IMR-90 (cell line): ENCODE results near the gene MPP1. TPM values are rescaled to one million over a fixed set of nuclear protein-coding genes. Genes with fewer than 3 reads are reported as not detected.

Experiments
- ATAC-seq: fragments of 200-7000 bp; cut with Tn5 transposase; 2 replicates; pipeline ENCODE4 v1.9.1; 2020; ENCODE audit warnings: low read depth, mild to moderate bottlenecking, moderate library complexity
- BruUV-seq: library from RNA; stranded (reverse); fragments of 400-500 nt; replicated peaks from 2 replicates; lab custom pipeline; 2021; lab: Mats Ljungman, UMichigan
- CTCF ChIA-PET: fragments of 300-600 bp; formaldehyde crosslinking; extraction: SDS; loops from one replicate; lab custom pipeline; 2021; ENCODE audit warnings: antibody characterized with exemption; lab: Yijun Ruan, JAX
- POLR2A ChIA-PET: fragments of 300-600 bp; sonication (Branson Sonifier 250); formaldehyde crosslinking; loops from one replicate; lab custom pipeline; 2022; ENCODE audit warnings: antibody characterized with exemption; ENCODE audit not compliant: unreplicated experiment; lab: Charles Lee
- DNase-seq: peaks from one replicate; pipeline ENCODE4 v3.0.0; 2013
- H2AFZ ChIP-seq: replicated peaks from 2 replicates; pipeline ENCODE3; 2013; ENCODE audit warnings: low read length, mild to moderate bottlenecking; ENCODE audit not compliant: poor library complexity
- H2AK5ac ChIP-seq: 2 replicates; pipeline ENCODE4 v1.6.1; 2013; ENCODE audit warnings: low read depth, low read length, inconsistent platforms
- H2AK9ac ChIP-seq: replicated peaks from 2 replicates; pipeline ENCODE3; 2013; ENCODE audit warnings: mild to moderate bottlenecking, low read depth, low read length, moderate library complexity; ENCODE audit not compliant: poor library complexity
- H2BK120ac ChIP-seq: 2 replicates; pipeline ENCODE4 v1.6.1; 2013; ENCODE audit warnings: low read depth, low read length, inconsistent platforms
- H2BK15ac ChIP-seq: 3 replicates; pipeline ENCODE4 v1.6.1; 2013; ENCODE audit warnings: low read depth, low read length, inconsistent platforms
- H2BK20ac ChIP-seq: 2 replicates; pipeline ENCODE4 v1.6.1; 2013; ENCODE audit warnings: low read depth, mild to moderate bottlenecking, inconsistent platforms, low read length, moderate library complexity
- H2BK5ac ChIP-seq: 2 replicates; pipeline ENCODE4 v1.6.1; 2013; ENCODE audit warnings: mild to moderate bottlenecking, low read depth, low read length, inconsistent platforms; ENCODE audit not compliant: poor library complexity, severe bottlenecking
- H3K14ac ChIP-seq: replicated peaks from 2 replicates; pipeline ENCODE4 v1.6.1; 2013; ENCODE audit warnings: low read depth, low read length, inconsistent platforms
- H3K18ac ChIP-seq: 2 replicates; pipeline ENCODE4 v1.6.1; 2013; ENCODE audit warnings: low read depth, low read length, control low read depth
- H3K23ac ChIP-seq: 2 replicates; pipeline ENCODE4 v1.6.1; 2013; ENCODE audit warnings: low read depth, low read length, inconsistent platforms
- H3K27ac ChIP-seq: 2 replicates; pipeline ENCODE4 v1.5.1; 2013; ENCODE audit warnings: mild to moderate bottlenecking, control low read depth, low read length; ENCODE audit not compliant: insufficient read depth
- H3K27me3 ChIP-seq: 2 replicates; pipeline ENCODE4 v1.6.1; 2013; ENCODE audit warnings: low read length; ENCODE audit not compliant: control insufficient read depth, insufficient read depth
- H3K36me3 ChIP-seq: 2 replicates; pipeline ENCODE4 v1.6.1; 2013; ENCODE audit warnings: low read length, mixed read lengths; ENCODE audit not compliant: control insufficient read depth, insufficient read depth
- H3K4ac ChIP-seq: 2 replicates; pipeline ENCODE4 v1.6.1; 2013; ENCODE audit warnings: low read depth, low read length, inconsistent platforms
- H3K4me1 ChIP-seq: 2 replicates; pipeline ENCODE4 v1.6.1; 2013; ENCODE audit warnings: low read length, mixed read lengths; ENCODE audit not compliant: control insufficient read depth, insufficient read depth
- H3K4me2 ChIP-seq: 2 replicates; pipeline ENCODE4 v1.6.1; 2013; ENCODE audit warnings: low read depth, mild to moderate bottlenecking, control low read depth, low read length, moderate library complexity
- H3K4me3 ChIP-seq: 2 replicates; pipeline ENCODE4 v1.5.1; 2013; ENCODE audit warnings: low read depth, mild to moderate bottlenecking, control low read depth, low read length, moderate library complexity; ENCODE audit not compliant: insufficient read depth
- H3K56ac ChIP-seq: 2 replicates; pipeline ENCODE4 v1.6.1; 2013; ENCODE audit warnings: low read length, inconsistent platforms; ENCODE audit not compliant: insufficient read depth; ENCODE audit errors: extremely low read depth
- H3K79me1 ChIP-seq, 2 experiments: 2 replicates each; pipeline ENCODE4 v1.6.1; 2013; ENCODE audit warnings: low read length in 2 of 2, inconsistent platforms in 1 of 2, low read depth in 1 of 2
- H3K9ac ChIP-seq: 2 replicates; pipeline ENCODE4 v1.6.1; 2013; ENCODE audit warnings: low read depth, low read length, control low read depth
- H3K9me1 ChIP-seq: 2 replicates; pipeline ENCODE4 v1.6.1; 2013; ENCODE audit warnings: low read length, inconsistent platforms; ENCODE audit not compliant: insufficient read depth
- H3K9me3 ChIP-seq: 2 replicates; pipeline ENCODE4 v1.6.1; 2013; ENCODE audit warnings: low read length; ENCODE audit not compliant: control insufficient read depth, insufficient read depth
- H4K20me1 ChIP-seq: 2 replicates; pipeline ENCODE4 v1.6.1; 2013; ENCODE audit warnings: low read length, inconsistent platforms; ENCODE audit not compliant: insufficient read depth
- H4K5ac ChIP-seq: 2 replicates; pipeline ENCODE4 v1.6.1; 2013; ENCODE audit warnings: mild to moderate bottlenecking, low read depth, low read length, control low read depth
- H4K8ac ChIP-seq, 2 experiments: 2 replicates each; pipeline ENCODE4 v1.6.1; 2013; ENCODE audit warnings: low read depth in 2 of 2, low read length in 2 of 2, control low read depth in 1 of 2, inconsistent platforms in 1 of 2
- H4K91ac ChIP-seq: 2 replicates; pipeline ENCODE4 v1.6.1; 2013; ENCODE audit warnings: low read depth, low read length, inconsistent platforms; ENCODE audit not compliant: insufficient read depth
- BHLHE40 ChIP-seq: fragments of 150-350 bp; IDR thresholded peaks from 2 replicates; pipeline ENCODE4 v1.6.1; 2016; ENCODE audit warnings: mild to moderate bottlenecking, low read depth, low read length
- CEBPB ChIP-seq: IDR thresholded peaks from 2 replicates; pipeline ENCODE4 v1.6.1; 2012; ENCODE audit warnings: low read depth, low read length, improper control_type of control experiment
- CHD1 ChIP-seq: IDR thresholded peaks from 2 replicates; pipeline ENCODE4 v1.6.1; 2012; ENCODE audit warnings: low read depth, low read length, improper control_type of control experiment
- ELK1 ChIP-seq: fragments of 150-350 bp; IDR thresholded peaks from 2 replicates; pipeline ENCODE4 v1.6.1; 2016; ENCODE audit warnings: low read depth, mild to moderate bottlenecking, low read length, moderate library complexity, borderline replicate concordance
- FOS ChIP-seq: fragments of 150-350 bp; IDR thresholded peaks from 2 replicates; pipeline ENCODE4 v1.6.1; 2016; ENCODE audit warnings: low read depth, low read length
- MAFK ChIP-seq: IDR thresholded peaks from 2 replicates; pipeline ENCODE4 v1.6.1; 2012; ENCODE audit warnings: low read depth, low read length, improper control_type of control experiment
- MAZ ChIP-seq: IDR thresholded peaks from 2 replicates; pipeline ENCODE4 v1.6.1; 2012; ENCODE audit warnings: low read depth, mild to moderate bottlenecking, low read length, improper control_type of control experiment, moderate library complexity, borderline replicate concordance
- MXI1 ChIP-seq: IDR thresholded peaks from 2 replicates; pipeline ENCODE4 v1.6.1; 2012; ENCODE audit warnings: low read depth, mild to moderate bottlenecking, low read length, moderate library complexity, borderline replicate concordance
- NFE2L2 ChIP-seq: fragments of 150-350 bp; IDR thresholded peaks from 2 replicates; pipeline ENCODE4 v1.6.1; 2016; ENCODE audit warnings: low read depth, mild to moderate bottlenecking, low read length
- POLR2A ChIP-seq: IDR thresholded peaks from 2 replicates; pipeline ENCODE4 v1.6.1; 2012; ENCODE audit warnings: mild to moderate bottlenecking, low read depth, low read length
- RAD21 ChIP-seq: IDR thresholded peaks from 2 replicates; pipeline ENCODE4 v1.6.1; 2012; ENCODE audit warnings: low read length, improper control_type of control experiment
- RCOR1 ChIP-seq: IDR thresholded peaks from 2 replicates; pipeline ENCODE4 v1.6.1; 2012; ENCODE audit warnings: mild to moderate bottlenecking, low read length, improper control_type of control experiment; ENCODE audit not compliant: insufficient replicate concordance
- RFX5 ChIP-seq: IDR thresholded peaks from 2 replicates; pipeline ENCODE4 v1.8.0; 2012; ENCODE audit warnings: low read depth, mild to moderate bottlenecking, low read length, moderate library complexity
- SMC3 ChIP-seq: fragments of 150-350 bp; IDR thresholded peaks from 2 replicates; pipeline ENCODE4 v1.6.1; 2016; ENCODE audit warnings: low read depth, mild to moderate bottlenecking, antibody characterized with exemption, low read length, moderate library complexity
- USF2 ChIP-seq: fragments of 150-350 bp; IDR thresholded peaks from 2 replicates; pipeline ENCODE4 v1.6.1; 2017; ENCODE audit warnings: mild to moderate bottlenecking, antibody characterized with exemption, low read length, low read depth
- WGBS, 2 experiments: methylation state at CpG; one replicate each; pipeline versions ENCODE4 v1.1.5 to v1.1.7; 2013; ENCODE audit warnings: missing lambda C conversion rate in 2 of 2; ENCODE audit not compliant: insufficient read length in 1 of 2; ENCODE audit errors: extremely low coverage in 2 of 2; 5-methylcytosine and 5-hydroxymethylcytosine counted together
- dilution Hi-C: fragments of 300-500 bp; cut with HindIII; formaldehyde crosslinking; loops from one replicate; pipeline ENCODE4 v1.14.3; 2018; ENCODE audit warnings: low sequenced_read_pairs; ENCODE audit not compliant: unreplicated experiment
- in situ Hi-C: fragments of 300-500 bp; cut with MboI; formaldehyde crosslinking; loops from 3 replicates; pipeline ENCODE4 v1.14.3; 2019; ENCODE audit warnings: low sequenced_read_pairs, inconsistent platforms, mixed read lengths
- intact Hi-C: fragments of 100-400 bp; cut with micrococcal nuclease; formaldehyde crosslinking; loops from 2 replicates; pipeline ENCODE4 v1.10.0; 2022
- polyA plus RNA-seq, 3 experiments: library from polyadenylated mRNA; depleted of rRNA; stranded (reverse); fragments of >200 nt; gene quantifications; 2 replicates each; pipeline ENCODE4 v1.2.3, GENCODE V29; 2012; ENCODE audit warnings: low replicate concordance in 1 of 3
- total RNA-seq: library from RNA; depleted of rRNA; stranded (reverse); fragments of >200 nt; gene quantifications from 2 replicates; pipeline ENCODE4 v1.2.3, GENCODE V29; 2012
- TF ChIP-seq, protein P1 (sequence below): conservative IDR thresholded peaks from 2 replicates; pipeline ENCODE4 v1.5.1; 2012; ENCODE audit warnings: mild to moderate bottlenecking, low read depth, low read length, improper control_type of control experiment

MPP1 gene
- total and polyA plus RNA-seq, 2 of the 4 experiments (the other 2 are of a cell fraction) = 35.2 to 43.0 TPM

DNA sequence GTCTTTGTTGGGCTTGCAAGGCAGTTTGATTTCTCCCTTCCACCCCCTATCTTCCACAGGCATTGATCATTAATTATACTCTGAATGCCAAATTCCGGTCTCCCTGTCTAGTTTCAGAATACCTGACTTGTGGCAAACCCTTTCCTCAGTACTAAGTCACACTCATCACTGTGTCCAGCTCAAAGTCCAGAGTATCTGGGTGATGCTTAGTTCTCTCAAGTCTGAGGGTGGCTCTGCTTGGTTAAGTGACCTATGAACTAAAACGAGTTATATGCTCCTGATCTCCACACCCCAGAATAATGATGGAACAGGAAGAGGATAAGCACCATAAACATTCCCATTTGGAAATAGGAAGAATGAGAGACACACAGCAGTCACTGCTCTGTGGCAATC lies 22.7 kb upstream of the MPP1 start:
- no CpG with 5 or more reads among the region's 2 CpGs for WGBS, 2 experiments
- Histone ChIP-seq H2BK20ac (no peak overlapping the region), H3K9me1 (no peaks in the 10 kb centered on the region), H3K9ac (no peak overlapping the region), H3K36me3 (no peaks in the 10 kb centered on the region), H3K14ac (no peak overlapping the region), H2BK5ac (no peak overlapping the region), H3K4me3 (no peak overlapping the region), H2AK5ac (no peak overlapping the region), H4K91ac (no peak overlapping the region), H2BK15ac (no peak overlapping the region), H3K9me3 (no peaks in the 10 kb centered on the region), H3K27ac (no peak overlapping the region), H2BK120ac (no peak overlapping the region), H3K23ac (no peak overlapping the region), H4K20me1 (no peaks in the 10 kb centered on the region), H3K4ac (no peak overlapping the region), H3K18ac (no peak overlapping the region), H3K27me3 (no peaks in the 10 kb centered on the region), H4K8ac (no peak overlapping the region), H3K4me2 (no peak overlapping the region), H3K79me1 (no peaks in the 10 kb centered on the region), H3K56ac (no peak overlapping the region), H2AK9ac (no peak overlapping the region), H4K5ac (no peak overlapping the region), H2AFZ (no peak overlapping the region), H3K4me1 (no peaks in the 10 kb centered on the region)
- TF ChIP-seq POLR2A (no peak), CEBPB (no peak), RAD21 (no peak), MAZ (no peak), CHD1 (no peak), RFX5 (no peak), MAFK (no peak), MXI1 (no peak), ELK1 (no peak), NFE2L2 (no peak), FOS (no peak), USF2 (no peak), RCOR1 (no peak), SMC3 (no peak), BHLHE40 (no peak)
- TF ChIP-seq, protein P1, sequence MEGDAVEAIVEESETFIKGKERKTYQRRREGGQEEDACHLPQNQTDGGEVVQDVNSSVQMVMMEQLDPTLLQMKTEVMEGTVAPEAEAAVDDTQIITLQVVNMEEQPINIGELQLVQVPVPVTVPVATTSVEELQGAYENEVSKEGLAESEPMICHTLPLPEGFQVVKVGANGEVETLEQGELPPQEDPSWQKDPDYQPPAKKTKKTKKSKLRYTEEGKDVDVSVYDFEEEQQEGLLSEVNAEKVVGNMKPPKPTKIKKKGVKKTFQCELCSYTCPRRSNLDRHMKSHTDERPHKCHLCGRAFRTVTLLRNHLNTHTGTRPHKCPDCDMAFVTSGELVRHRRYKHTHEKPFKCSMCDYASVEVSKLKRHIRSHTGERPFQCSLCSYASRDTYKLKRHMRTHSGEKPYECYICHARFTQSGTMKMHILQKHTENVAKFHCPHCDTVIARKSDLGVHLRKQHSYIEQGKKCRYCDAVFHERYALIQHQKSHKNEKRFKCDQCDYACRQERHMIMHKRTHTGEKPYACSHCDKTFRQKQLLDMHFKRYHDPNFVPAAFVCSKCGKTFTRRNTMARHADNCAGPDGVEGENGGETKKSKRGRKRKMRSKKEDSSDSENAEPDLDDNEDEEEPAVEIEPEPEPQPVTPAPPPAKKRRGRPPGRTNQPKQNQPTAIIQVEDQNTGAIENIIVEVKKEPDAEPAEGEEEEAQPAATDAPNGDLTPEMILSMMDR = no peak
- no peak for ATAC-seq
- CTCF ChIA-PET = no interaction called here
- no peak for DNase-seq
- BruUV-seq = no TSS peak
- intact Hi-C loops = no loop called here
- in situ Hi-C loops = no loop called here
- POLR2A ChIA-PET = no interaction called here
- dilution Hi-C loops = no loop called here
